HUES48 (cell line): Measurements from ENCODE around the gene PSAP.

Experiments used
- H3K27ac ChIP-seq: one replicate; pipeline ENCODE4 v1.7.0; 2013; ENCODE audit warnings: low read depth, low read length, inconsistent platforms
- H3K27me3 ChIP-seq: 2 replicates; pipeline ENCODE4 v1.6.1; 2013; ENCODE audit warnings: mild to moderate bottlenecking, low read length; ENCODE audit not compliant: control insufficient read depth, insufficient read depth
- H3K36me3 ChIP-seq: 2 replicates; pipeline ENCODE4 v1.6.1; 2013; ENCODE audit warnings: low read length; ENCODE audit not compliant: control insufficient read depth, insufficient read depth
- H3K4me1 ChIP-seq: 2 replicates; pipeline ENCODE4 v1.6.1; 2013; ENCODE audit warnings: mild to moderate bottlenecking, low read length; ENCODE audit not compliant: control insufficient read depth, insufficient read depth
- H3K4me3 ChIP-seq: 2 replicates; pipeline ENCODE4 v1.5.1; 2013; ENCODE audit warnings: mild to moderate bottlenecking, low read depth, low read length
- H3K9ac ChIP-seq: 2 replicates; pipeline ENCODE4 v1.6.1; 2013; ENCODE audit warnings: mild to moderate bottlenecking, low read depth, low read length, moderate library complexity
- H3K9me3 ChIP-seq: 2 replicates; pipeline ENCODE4 v1.6.1; 2013; ENCODE audit warnings: low read length; ENCODE audit not compliant: control insufficient read depth, insufficient read depth

The PSAP gene

GRCh38 chr10:71802715-71803488 is 48.1 kb downstream of the PSAP start:
- no peaks in the 10 kb centered on the region for H3K36me3 ChIP-seq
- no peak overlapping the region for H3K4me3 ChIP-seq
- H3K9ac ChIP-seq: no peak overlapping the region
- H3K27ac ChIP-seq: no peak overlapping the region
- H3K4me1 ChIP-seq: no peaks in the 10 kb centered on the region; the same call in 1 of the 2 replicates
- H3K9me3 ChIP-seq: no peaks in the 10 kb centered on the region
- H3K27me3 ChIP-seq: peaks cover 6% of the 10 kb centered on the region; the same call in 1 of the 2 replicates

GRCh38 chr10:71802235-71802634 is 48.8 kb downstream of the PSAP start:
- H3K27me3 ChIP-seq: peaks cover 6% of the 10 kb centered on the region; the same call in 1 of the 2 replicates
- H3K27ac ChIP-seq: no peak overlapping the region
- H3K4me3 ChIP-seq: no peak overlapping the region
- no peak overlapping the region for H3K9ac ChIP-seq
- no peaks in the 10 kb centered on the region for H3K9me3 ChIP-seq
- H3K36me3 ChIP-seq: no peaks in the 10 kb centered on the region
- no peaks in the 10 kb centered on the region; the same call in 1 of the 2 replicates for H3K4me1 ChIP-seq

DNA sequence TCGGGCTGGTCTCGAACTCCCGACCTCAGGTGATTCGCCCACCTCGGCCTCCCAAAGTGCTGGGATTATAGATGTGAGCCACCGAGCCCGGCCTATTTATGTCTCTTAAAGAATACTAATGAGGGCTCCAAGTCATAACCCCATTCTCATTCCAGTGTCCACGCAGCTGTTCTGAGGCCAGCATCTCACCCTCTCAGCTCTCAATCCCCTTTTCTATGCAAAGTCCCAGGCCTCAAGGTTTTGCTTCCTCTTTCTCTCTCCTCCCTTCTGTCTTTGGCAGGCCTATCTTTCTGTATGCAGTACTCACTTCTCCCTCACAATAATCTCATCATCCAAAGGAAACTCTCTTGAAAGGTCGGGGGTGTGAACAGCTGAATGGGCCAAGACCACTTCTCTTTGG is 49.7 kb downstream of the PSAP start:
- no peaks in the 10 kb centered on the region for H3K9me3 ChIP-seq
- H3K27ac ChIP-seq: no peak overlapping the region
- no peak overlapping the region for H3K9ac ChIP-seq
- peaks cover 6% of the 10 kb centered on the region; the same call in 1 of the 2 replicates for H3K27me3 ChIP-seq
- no peaks in the 10 kb centered on the region for H3K36me3 ChIP-seq
- H3K4me1 ChIP-seq: no peaks in the 10 kb centered on the region; the same call in 1 of the 2 replicates
- no peak overlapping the region for H3K4me3 ChIP-seq

GRCh38 chr10:71799608-71800453 is 51.2 kb downstream of the PSAP start:
- Histone ChIP-seq H3K9me3 (no peaks in the 10 kb centered on the region), H3K27ac (no peak overlapping the region), H3K4me1 (no peaks in the 10 kb centered on the region), H3K4me3 (no peak overlapping the region), H3K36me3 (no peaks in the 10 kb centered on the region), H3K9ac (no peak overlapping the region), H3K27me3 (no peaks in the 10 kb centered on the region)

DNA sequence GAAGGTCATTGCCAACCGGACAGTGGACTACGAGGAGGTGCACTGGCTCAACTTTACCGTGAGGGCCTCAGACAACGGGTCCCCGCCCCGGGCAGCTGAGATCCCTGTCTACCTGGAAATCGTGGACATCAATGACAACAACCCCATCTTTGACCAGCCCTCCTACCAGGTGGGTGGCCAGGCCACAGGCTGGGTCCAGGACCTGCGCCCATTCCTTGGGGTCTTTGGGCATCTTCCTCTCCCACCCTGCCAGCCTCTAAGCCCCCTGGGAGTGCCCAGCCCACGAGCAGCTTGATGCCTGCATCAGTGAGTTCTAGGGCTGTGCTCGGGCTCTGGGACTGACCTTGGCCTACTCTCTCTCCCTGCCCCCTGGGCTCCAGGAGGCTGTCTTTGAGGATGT is 51.9 kb downstream of the PSAP start:
- Histone ChIP-seq H3K9ac (no peak overlapping the region), H3K27me3 (no peaks in the 10 kb centered on the region), H3K9me3 (no peaks in the 10 kb centered on the region), H3K4me3 (no peak overlapping the region), H3K27ac (no peak overlapping the region), H3K4me1 (no peaks in the 10 kb centered on the region), H3K36me3 (no peaks in the 10 kb centered on the region)

DNA sequence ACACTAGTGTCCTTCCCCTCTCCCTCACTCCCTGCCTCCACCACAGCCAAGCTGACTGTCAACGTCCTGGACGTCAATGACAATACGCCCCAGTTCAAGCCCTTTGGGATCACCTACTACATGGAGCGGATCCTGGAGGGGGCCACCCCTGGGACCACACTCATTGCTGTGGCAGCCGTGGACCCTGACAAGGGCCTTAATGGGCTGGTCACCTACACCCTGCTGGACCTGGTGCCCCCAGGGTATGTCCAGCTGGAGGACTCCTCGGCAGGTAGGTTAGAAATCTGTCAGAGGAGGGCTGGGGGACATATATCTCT is 52.8 kb downstream of the PSAP start:
- Histone ChIP-seq H3K27ac (no peak overlapping the region), H3K9me3 (no peaks in the 10 kb centered on the region)

GRCh38 chr10:71797533-71798307 is 53.3 kb downstream of the PSAP start:
- Histone ChIP-seq H3K36me3 (no peaks in the 10 kb centered on the region), H3K27me3 (no peaks in the 10 kb centered on the region), H3K4me1 (no peaks in the 10 kb centered on the region), H3K9ac (no peak overlapping the region), H3K9me3 (no peaks in the 10 kb centered on the region), H3K27ac (no peak overlapping the region), H3K4me3 (no peak overlapping the region)

More for the DNA sequence above, 52.8 kb downstream of the PSAP start:
- no peaks in the 10 kb centered on the region for H3K27me3 ChIP-seq
- no peak overlapping the region for H3K4me3 ChIP-seq
- H3K36me3 ChIP-seq: no peaks in the 10 kb centered on the region
- H3K9ac ChIP-seq: no peak overlapping the region
- no peaks in the 10 kb centered on the region for H3K4me1 ChIP-seq

GRCh38 chr10:71796749-71797405 is 54.2 kb downstream of the PSAP start:
- H3K4me1 ChIP-seq: no peaks in the 10 kb centered on the region
- no peak overlapping the region for H3K9ac ChIP-seq
- no peak overlapping the region for H3K4me3 ChIP-seq
- no peaks in the 10 kb centered on the region for H3K27me3 ChIP-seq
- no peak overlapping the region for H3K27ac ChIP-seq
- no peaks in the 10 kb centered on the region for H3K36me3 ChIP-seq
- no peaks in the 10 kb centered on the region for H3K9me3 ChIP-seq

DNA sequence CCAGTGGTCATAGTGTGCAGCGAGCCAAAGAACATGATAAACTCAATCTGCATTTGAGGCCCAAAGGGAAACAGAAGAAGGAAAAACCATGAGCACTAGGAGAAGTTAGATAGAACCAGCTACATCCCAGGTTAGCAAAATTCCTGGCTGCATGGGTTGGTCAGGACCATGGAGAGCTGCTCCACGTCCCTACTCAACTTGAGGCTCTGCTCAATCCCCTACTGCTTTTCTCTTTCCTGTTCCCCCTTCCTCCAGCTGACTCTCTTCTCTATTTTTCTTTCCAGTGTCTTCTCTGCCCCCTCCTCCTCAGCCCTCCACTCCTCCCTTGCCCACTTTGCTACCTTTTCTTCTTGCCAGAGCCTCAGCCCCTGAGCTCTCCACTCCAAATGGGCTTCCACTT is 55.8 kb downstream of the PSAP start:
- no peak overlapping the region for H3K4me3 ChIP-seq
- H3K27ac ChIP-seq: no peak overlapping the region
- H3K36me3 ChIP-seq: no peaks in the 10 kb centered on the region
- no peaks in the 10 kb centered on the region for H3K9me3 ChIP-seq
- H3K27me3 ChIP-seq: no peaks in the 10 kb centered on the region
- H3K4me1 ChIP-seq: no peaks in the 10 kb centered on the region
- H3K9ac ChIP-seq: no peak overlapping the region

DNA sequence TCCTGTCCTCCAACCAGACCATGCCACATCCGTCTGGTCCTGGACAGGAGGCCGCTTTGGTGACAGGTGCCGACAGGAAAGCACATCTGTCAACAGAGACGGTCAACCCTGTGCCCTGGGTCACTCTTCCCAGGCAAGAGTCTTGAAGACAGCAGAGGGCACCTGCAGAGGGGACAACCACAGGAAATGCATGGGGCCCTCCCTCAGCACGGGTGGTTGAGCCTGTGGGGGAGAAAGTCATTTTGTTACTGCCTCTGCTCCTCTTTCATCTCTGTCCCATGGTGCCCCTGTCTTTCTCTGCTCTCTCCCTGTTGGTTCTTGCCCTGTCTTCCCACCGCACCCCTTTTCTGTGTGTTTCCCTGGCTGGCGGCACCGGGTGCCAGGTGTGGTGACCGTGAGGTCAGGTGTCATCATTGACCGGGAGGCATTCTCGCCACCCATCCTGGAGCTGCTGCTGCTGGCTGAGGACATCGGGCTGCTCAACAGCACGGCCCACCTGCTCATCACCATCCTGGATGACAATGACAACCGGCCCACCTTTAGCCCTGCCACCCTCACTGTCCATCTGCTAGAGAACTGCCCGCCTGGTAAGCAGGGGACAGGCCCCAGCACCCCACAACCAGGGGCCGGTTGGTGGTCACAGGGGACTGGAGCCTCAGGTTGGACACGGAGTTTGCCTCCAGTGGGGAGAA is 60.2 kb downstream of the PSAP start:
- H3K9ac ChIP-seq: no peak overlapping the region

More for the DNA sequence above, 60.2 kb downstream of the PSAP start:
- Histone ChIP-seq H3K4me1 (no peaks in the 10 kb centered on the region), H3K27ac (no peak overlapping the region), H3K36me3 (no peaks in the 10 kb centered on the region), H3K27me3 (no peaks in the 10 kb centered on the region), H3K4me3 (no peak overlapping the region), H3K9me3 (no peaks in the 10 kb centered on the region)
